GM12878 (cell line): ENCODE results near the gene BTG2. TPM values are rescaled to one million over a fixed set of nuclear protein-coding genes. Genes with fewer than 3 reads are reported as not detected.

Experiments
- ATAC-seq: fragments of 200-7000 bp; cut with Tn5 transposase; 3 replicates; pipeline ENCODE4 v1.9.1; 2020; ENCODE audit warnings: mild to moderate bottlenecking, moderate library complexity
- BruUV-seq: library from RNA; stranded (reverse); fragments of 400-500 nt; replicated peaks from 2 replicates; lab custom pipeline; 2021; lab: Mats Ljungman, UMichigan
- CTCF ChIA-PET: fragments of 300-600 bp; sonication (Branson Sonifier 250); formaldehyde crosslinking; extraction: SDS; loops from one replicate; lab custom pipeline; 2021; ENCODE audit warnings: inconsistent platforms; lab: Yijun Ruan, JAX
- POLR2A ChIA-PET: fragments of 350-600 bp; formaldehyde crosslinking; extraction: SDS; loops from one replicate; lab custom pipeline; 2021; ENCODE audit warnings: inconsistent platforms; lab: Charles Lee
- RAD21 ChIA-PET: fragments of 300-600 bp; sonication (Branson Sonifier 250); formaldehyde crosslinking; loops from one replicate; lab custom pipeline; 2023; ENCODE audit warnings: antibody characterized with exemption; ENCODE audit not compliant: unreplicated experiment; lab: Charles Lee
- SMC1A ChIA-PET: fragments of 300-600 bp; sonication (Branson Sonifier 250); formaldehyde crosslinking; loops from one replicate; lab custom pipeline; 2023; ENCODE audit not compliant: unreplicated experiment, uncharacterized antibody; lab: Charles Lee
- DNase-seq: peaks from one replicate; pipeline ENCODE4 v3.0.0-alpha.2; 2011; ENCODE audit warnings: low read depth, low spot score
- FAIRE-seq: peaks from 3 replicates; lab custom pipeline; 2011; peaks lifted over from hg19 to GRCh38; lab: Jason Lieb, UNC
- H2AFZ ChIP-seq: 2 replicates; pipeline ENCODE4 v1.6.0; 2011; ENCODE audit warnings: low read depth, low read length, control low read depth; ENCODE audit not compliant: control insufficient read depth
- H3K27ac ChIP-seq: 2 replicates; pipeline ENCODE4 v1.5.1; 2011; ENCODE audit warnings: control low read depth; ENCODE audit not compliant: control insufficient read depth, insufficient read depth
- H3K27me3 ChIP-seq, 2 experiments: replicated peaks in 1 of 2; 2 replicates each; pipeline versions ENCODE4 v1.6.0 to v1.6.1; 2011; ENCODE audit warnings: low read length in 1 of 2; ENCODE audit not compliant: control insufficient read depth in 2 of 2, insufficient read depth in 2 of 2
- H3K36me3 ChIP-seq, 2 experiments: 2 replicates each; pipeline ENCODE4 v1.5.1; 2011; ENCODE audit warnings: low read length in 1 of 2; ENCODE audit not compliant: control insufficient read depth in 2 of 2, insufficient read depth in 2 of 2
- H3K4me1 ChIP-seq: 2 replicates; pipeline ENCODE4 v1.6.1; 2011; ENCODE audit warnings: mild to moderate bottlenecking, low read length, moderate library complexity, mixed read lengths; ENCODE audit not compliant: control insufficient read depth, insufficient read depth
- H3K4me2 ChIP-seq: 2 replicates; pipeline ENCODE4 v1.6.0; 2011; ENCODE audit warnings: control low read depth; ENCODE audit not compliant: control insufficient read depth, insufficient read depth
- H3K4me3 ChIP-seq: fragments of 200-600 bp; sonication (generic); 2 replicates; pipeline ENCODE4 v1.5.1; 2016
- H3K79me2 ChIP-seq: 2 replicates; pipeline ENCODE4 v1.6.0; 2011; ENCODE audit warnings: low read length; ENCODE audit not compliant: control insufficient read depth, insufficient read depth
- H3K9ac ChIP-seq: 2 replicates; pipeline ENCODE4 v1.8.0; 2011; ENCODE audit warnings: low read length, control low read depth, mixed read lengths; ENCODE audit not compliant: control insufficient read depth, insufficient read depth
- H3K9me3 ChIP-seq: replicated peaks from 3 replicates; pipeline ENCODE4 v1.5.1; 2011; ENCODE audit warnings: mild to moderate bottlenecking, low read length; ENCODE audit not compliant: control insufficient read depth, insufficient read depth
- H4K20me1 ChIP-seq: 2 replicates; pipeline ENCODE4 v1.6.0; 2011; ENCODE audit not compliant: control insufficient read depth, insufficient read depth
- EED ChIP-seq: sonication (generic); IDR thresholded peaks from 2 replicates; pipeline ENCODE4 v1.6.1; 2016; ENCODE audit warnings: antibody characterized with exemption, low read depth
- ETV6 ChIP-seq, 2 experiments: fragments of 450-650 bp in 1 of 2; IDR thresholded peaks in 1 of 2; conservative IDR thresholded peaks in 1 of 2; 2 replicates each; pipeline ENCODE4 v1.6.1; 2014; ENCODE audit warnings: antibody characterized with exemption in 1 of 2, borderline replicate concordance in 1 of 2, low read depth in 1 of 2, mild to moderate bottlenecking in 1 of 2, moderate library complexity in 1 of 2
- GATAD2B ChIP-seq: fragments of 450-650 bp; conservative IDR thresholded peaks from 2 replicates; pipeline ENCODE4 v1.6.1; 2017; ENCODE audit warnings: low read depth, mild to moderate bottlenecking, moderate library complexity
- HDGF ChIP-seq: fragments of 450-650 bp; IDR thresholded peaks from 2 replicates; pipeline ENCODE4 v1.6.1; 2016; ENCODE audit warnings: antibody characterized with exemption
- IKZF1 ChIP-seq: fragments of 450-650 bp; conservative IDR thresholded peaks from 2 replicates; pipeline ENCODE4 v1.6.1; 2017; ENCODE audit warnings: antibody characterized with exemption, mild to moderate bottlenecking
- IKZF2 ChIP-seq, 2 experiments: fragments of 450-650 bp; IDR thresholded peaks; 2 replicates each; pipeline ENCODE4 v1.6.1; 2017; ENCODE audit warnings: mild to moderate bottlenecking in 2 of 2, moderate library complexity in 2 of 2
- MYC ChIP-seq: IDR thresholded peaks from 2 replicates; pipeline ENCODE4 v1.6.1; 2011; ENCODE audit warnings: mild to moderate bottlenecking, low read length, moderate library complexity, inconsistent platforms; ENCODE audit not compliant: insufficient read depth, insufficient replicate concordance, insufficient read length, severe bottlenecking
- NFYB ChIP-seq: IDR thresholded peaks from 2 replicates; pipeline ENCODE4 v1.6.1; 2011; ENCODE audit warnings: low read depth, mild to moderate bottlenecking, low read length, improper control_type of control experiment, moderate library complexity; ENCODE audit not compliant: insufficient read depth
- NKRF ChIP-seq: fragments of 450-650 bp; conservative IDR thresholded peaks from 2 replicates; pipeline ENCODE4 v1.6.1; 2017; ENCODE audit warnings: mild to moderate bottlenecking, moderate library complexity
- NR2F1 ChIP-seq: fragments of 450-650 bp; conservative IDR thresholded peaks from 2 replicates; pipeline ENCODE4 v1.6.1; 2017; ENCODE audit warnings: mild to moderate bottlenecking
- POLR2A ChIP-seq: IDR thresholded peaks from 2 replicates; pipeline ENCODE4 v1.6.1; 2011; ENCODE audit warnings: low read depth, mild to moderate bottlenecking, low read length
- POLR2AphosphoS5 ChIP-seq: IDR thresholded peaks from 2 replicates; pipeline ENCODE4 v1.6.1; 2011; ENCODE audit warnings: mild to moderate bottlenecking, low read length, inconsistent platforms
- RBBP5 ChIP-seq: fragments of 200-600 bp; sonication (generic); conservative IDR thresholded peaks from 2 replicates; pipeline ENCODE4 v1.6.1; 2016
- SMAD5 ChIP-seq: IDR thresholded peaks from 2 replicates; pipeline ENCODE4 v1.6.1; 2016; ENCODE audit warnings: antibody characterized with exemption, low read depth
- SMARCA5 ChIP-seq: fragments of 450-650 bp; IDR thresholded peaks from 2 replicates; pipeline ENCODE4 v1.6.1; 2017; ENCODE audit warnings: mild to moderate bottlenecking
- ZBED1 ChIP-seq: IDR thresholded peaks from 2 replicates; pipeline ENCODE4 v1.6.1; 2016; ENCODE audit warnings: borderline replicate concordance
- WGBS: methylation state at CpG from one replicate; pipeline ENCODE4 v1.1.6; 2016; ENCODE audit warnings: low lambda C conversion rate; ENCODE audit not compliant: insufficient replicate concordance, insufficient coverage; ENCODE audit errors: missing lambda C conversion rate; 5-methylcytosine and 5-hydroxymethylcytosine counted together
- in situ Hi-C: fragments of 300-500 bp; cut with MboI; formaldehyde crosslinking; loops from 9 replicates; pipeline ENCODE4 v1.14.3; 2018; ENCODE audit warnings: mixed read lengths
- intact Hi-C: fragments of 100-400 bp; cut with micrococcal nuclease; formaldehyde crosslinking; loops from one replicate; pipeline ENCODE4 v1.14.2; 2022; ENCODE audit not compliant: unreplicated experiment
- polyA plus RNA-seq, 11 experiments: library from polyadenylated mRNA; depleted of rRNA in 4 of 11; unstranded in 6 of 11; stranded (reverse) in 5 of 11; fragments of >200 nt; fragmentation: Nextera tagmentation in 4 of 11; fragmentation: Illumina TruSeq in 1 of 11; extraction: Ambion mirVana in 4 of 11; extraction: Trizol in 1 of 11; gene quantifications; 1 replicate in 1 of 11; 2 replicates in 10 of 11; pipeline versions ENCODE4 v1.2.1 to v1.2.3, GENCODE V29; 2011 to 2016; ENCODE audit warnings: inconsistent platforms in 2 of 11, missing spikeins in 2 of 11, low read depth in 1 of 11
- total RNA-seq, 4 experiments: library from RNA; depleted of rRNA in 3 of 4; stranded (reverse); fragments of >200 nt in 3 of 4; fragmentation: Illumina TruSeq in 1 of 4; extraction: Trizol in 1 of 4; gene quantifications; 2 replicates each; pipeline versions ENCODE4 v1.2.1 to v1.2.3, GENCODE V29; 2013 to 2021

BTG2 gene
- total and polyA plus RNA-seq, 10 of the 15 experiments (the other 5 are each of a cell fraction or from before 2014, with no cell fraction given): 23.3 to 160 (median 98.1) TPM

- WGBS: 79% methylated on average over 6 of the region's 6 CpGs
- Histone ChIP-seq H3K9me3 (no peaks in the 10 kb centered on the region), H4K20me1 (no peaks in the 10 kb centered on the region), H3K27me3 (no peaks in the 10 kb centered on the region), H3K27ac (peak overlapping the region; percentile 70), H3K36me3 (no peaks in the 10 kb centered on the region), H3K79me2 (peaks cover 10% of the 10 kb centered on the region), H3K4me3 (no peak overlapping the region; the same call in 1 of the 2 replicates), H3K4me1 (peaks cover 63% of the 10 kb centered on the region), H3K4me2 (peak overlapping the region; percentile 93), H2AFZ (peak overlapping the region; percentile 39), H3K9ac (peak overlapping the region; percentile 24)
- FAIRE-seq (no peak), ATAC-seq (no peak), DNase-seq (no peak)
- ChIA-PET POLR2A (interaction anchor here (1.6 to 9.5 kb wide), 4 partner anchors 12 to 35 kb away, joined by 4 to 395 read pairs (median 206); partner anchors contain the start of gene BTG2), CTCF (interaction anchor here (1.2 to 10.0 kb wide), 13 partner anchors 12 to 282 kb away, joined by 3 to 281 read pairs (median 6); partner anchors contain the start of gene BTG2), SMC1A (interaction anchor here (1.0 to 9.8 kb wide), 6 partner anchors 12 to 57 kb away, joined by 3 to 590 read pairs (median 45); partner anchors contain the start of gene BTG2), RAD21 (interaction anchor here (0.6 to 9.5 kb wide), 7 partner anchors 9 to 51 kb away, joined by 3 to 541 read pairs (median 5); partner anchors contain the start of gene BTG2)
- intact Hi-C loops (loop anchor here (1.0 kb wide), 1 partner anchor 34 kb away; no protein-coding TSS in a partner anchor), in situ Hi-C loops (no loop called here)
- BruUV-seq: no TSS peak
- TF ChIP-seq MYC (no peak), IKZF2 (IDR thresholded peaks at IDR 0.05) (peak in 1 of 2 experiments; percentile 6; a peak in 1 of 4 replicates), ZBED1 (0 out of 2 replicates have a peak, but pooled peaks have one; percentile 22), POLR2A (peak; percentile 51; the same call in 1 of the 2 replicates), EED (peak; percentile 25; the same call in 1 of the 2 replicates), SMAD5 (no peak), RBBP5 (no peak), SMARCA5 (0 out of 2 replicates have a peak, but pooled peaks have one; percentile 55), IKZF1 (peak; percentile 37), POLR2AphosphoS5 (no peak), NFYB (0 out of 2 replicates have a peak, but pooled peaks have one; percentile 5), ETV6 (conservative IDR thresholded peaks at IDR 0.05 in 1 of 2, IDR thresholded peaks at IDR 0.05 in 1 of 2; ENCODE audit: borderline replicate concordance in 1 of 2, low read depth in 1 of 2) (no peak), NKRF (0 out of 2 replicates have a peak, but pooled peaks have one; percentile 52), GATAD2B (peak; percentile 66; the same call in 1 of the 2 replicates), HDGF (peak; percentile 50; the same call in 1 of the 2 replicates), NR2F1 (peak; percentile 82; the same call in 1 of the 2 replicates)
These were observed 16.1 kb downstream of the BTG2 start for GRCh38 chr1:203321273-203322052.
